GM12873 (cell line): ENCODE data around the gene AJM1.

ENCODE experiments used
- TF ChIP-seq, protein P1 (sequence below): IDR thresholded peaks from 2 replicates; pipeline ENCODE4 v1.5.1; 2012; ENCODE audit warnings: low read depth, mild to moderate bottlenecking, moderate library complexity, low read length, control low read depth; ENCODE audit not compliant: insufficient read depth; ENCODE audit errors: missing control alignments

The AJM1 gene

DNA sequence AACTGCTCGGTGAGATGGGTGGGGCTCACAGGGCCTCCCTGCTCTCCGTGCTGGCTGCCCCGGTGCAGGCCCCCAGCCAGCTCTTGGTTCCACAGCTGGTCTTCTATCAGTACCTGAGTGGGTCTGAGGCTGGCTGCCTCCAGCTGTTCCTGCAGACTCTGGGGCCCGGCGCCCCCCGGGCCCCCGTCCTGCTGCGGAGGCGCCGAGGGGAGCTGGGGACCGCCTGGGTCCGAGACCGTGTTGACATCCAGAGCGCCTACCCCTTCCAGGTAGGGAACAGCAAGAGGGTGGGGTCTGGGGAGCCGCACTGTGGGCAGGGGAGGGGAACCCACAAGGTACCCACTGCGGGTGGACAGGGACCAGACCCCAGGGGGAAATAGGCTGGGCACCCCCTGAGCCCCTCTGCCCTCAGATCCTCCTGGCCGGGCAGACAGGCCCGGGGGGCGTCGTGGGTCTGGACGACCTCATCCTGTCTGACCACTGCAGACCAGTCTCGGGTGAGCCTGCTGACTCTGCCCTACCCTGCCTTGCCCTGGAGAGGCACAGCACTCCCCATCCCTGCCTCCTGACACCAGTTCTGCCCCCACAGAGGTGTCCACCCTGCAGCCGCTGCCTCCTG is 12.7 kb downstream of the AJM1 start:
- TF ChIP-seq, protein P1, sequence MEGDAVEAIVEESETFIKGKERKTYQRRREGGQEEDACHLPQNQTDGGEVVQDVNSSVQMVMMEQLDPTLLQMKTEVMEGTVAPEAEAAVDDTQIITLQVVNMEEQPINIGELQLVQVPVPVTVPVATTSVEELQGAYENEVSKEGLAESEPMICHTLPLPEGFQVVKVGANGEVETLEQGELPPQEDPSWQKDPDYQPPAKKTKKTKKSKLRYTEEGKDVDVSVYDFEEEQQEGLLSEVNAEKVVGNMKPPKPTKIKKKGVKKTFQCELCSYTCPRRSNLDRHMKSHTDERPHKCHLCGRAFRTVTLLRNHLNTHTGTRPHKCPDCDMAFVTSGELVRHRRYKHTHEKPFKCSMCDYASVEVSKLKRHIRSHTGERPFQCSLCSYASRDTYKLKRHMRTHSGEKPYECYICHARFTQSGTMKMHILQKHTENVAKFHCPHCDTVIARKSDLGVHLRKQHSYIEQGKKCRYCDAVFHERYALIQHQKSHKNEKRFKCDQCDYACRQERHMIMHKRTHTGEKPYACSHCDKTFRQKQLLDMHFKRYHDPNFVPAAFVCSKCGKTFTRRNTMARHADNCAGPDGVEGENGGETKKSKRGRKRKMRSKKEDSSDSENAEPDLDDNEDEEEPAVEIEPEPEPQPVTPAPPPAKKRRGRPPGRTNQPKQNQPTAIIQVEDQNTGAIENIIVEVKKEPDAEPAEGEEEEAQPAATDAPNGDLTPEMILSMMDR: no peak

DNA sequence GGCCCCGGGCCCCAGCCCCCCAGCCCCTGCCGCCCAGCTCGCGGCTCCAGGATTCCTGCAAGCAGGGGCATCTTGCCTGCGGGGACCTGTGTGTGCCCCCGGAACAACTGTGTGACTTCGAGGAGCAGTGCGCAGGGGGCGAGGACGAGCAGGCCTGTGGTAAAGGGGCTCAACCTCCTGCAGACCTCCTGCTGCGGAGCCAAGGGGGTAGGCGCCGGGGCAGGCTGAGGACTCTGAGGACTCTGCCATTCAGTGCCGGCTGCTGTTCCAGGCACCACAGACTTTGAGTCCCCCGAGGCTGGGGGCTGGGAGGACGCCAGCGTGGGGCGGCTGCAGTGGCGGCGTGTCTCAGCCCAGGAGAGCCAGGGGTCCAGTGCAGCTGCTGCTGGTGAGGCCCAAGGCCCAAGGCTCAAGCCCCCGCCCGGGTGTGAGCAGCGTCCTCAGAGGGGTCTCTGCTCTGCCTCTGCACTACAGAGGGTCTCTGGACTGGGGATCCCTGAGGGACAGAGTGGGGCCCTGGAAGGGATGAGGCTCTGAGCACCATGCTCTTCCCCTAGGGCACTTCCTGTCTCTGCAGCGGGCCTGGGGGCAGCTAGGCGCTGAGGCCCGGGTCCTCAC is 13.3 kb downstream of the AJM1 start:
- TF ChIP-seq, protein P1: no peak

DNA sequence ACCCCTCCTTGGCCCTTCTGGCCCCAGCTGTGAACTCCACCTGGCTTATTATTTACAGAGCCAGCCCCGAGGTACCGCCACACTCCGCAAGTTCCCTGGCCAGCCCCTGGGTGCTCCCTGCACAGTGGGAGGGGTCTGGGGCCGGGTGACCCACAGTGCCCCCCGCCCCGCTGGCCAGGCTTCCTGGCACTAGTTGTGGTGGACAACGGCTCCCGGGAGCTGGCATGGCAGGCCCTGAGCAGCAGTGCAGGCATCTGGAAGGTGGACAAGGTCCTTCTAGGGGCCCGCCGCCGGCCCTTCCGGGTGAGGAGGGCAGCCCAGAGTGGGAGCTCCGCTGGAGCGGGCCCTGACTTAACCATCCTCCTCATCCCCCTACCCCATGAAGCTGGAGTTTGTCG is 13.8 kb downstream of the AJM1 start:
- TF ChIP-seq, protein P1: no peak

DNA sequence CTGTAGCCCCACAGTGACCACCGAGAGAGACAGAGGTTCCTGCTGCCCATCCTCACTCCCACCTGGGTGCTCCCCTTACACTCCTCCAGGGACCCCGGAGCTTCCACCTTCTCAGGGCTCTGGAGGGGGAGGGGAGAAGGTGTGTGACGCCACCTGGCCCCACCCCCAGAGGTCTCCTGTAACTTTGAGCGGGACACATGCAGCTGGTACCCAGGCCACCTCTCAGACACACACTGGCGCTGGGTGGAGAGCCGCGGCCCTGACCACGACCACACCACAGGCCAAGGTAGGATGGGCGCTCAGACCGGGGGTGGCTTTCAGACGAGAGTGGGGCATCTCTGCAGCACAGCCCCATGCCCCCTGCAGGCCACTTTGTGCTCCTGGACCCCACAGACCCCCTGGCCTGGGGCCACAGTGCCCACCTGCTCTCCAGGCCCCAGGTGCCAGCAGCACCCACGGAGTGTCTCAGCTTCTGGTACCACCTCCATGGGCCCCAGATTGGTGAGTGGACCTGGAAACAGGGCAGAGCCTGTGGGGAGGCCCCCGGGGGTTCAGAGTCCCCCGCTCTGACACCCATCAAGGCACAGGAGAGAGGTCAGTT is 14.4 kb downstream of the AJM1 start:
- TF ChIP-seq, protein P1: peak; percentile 25

DNA sequence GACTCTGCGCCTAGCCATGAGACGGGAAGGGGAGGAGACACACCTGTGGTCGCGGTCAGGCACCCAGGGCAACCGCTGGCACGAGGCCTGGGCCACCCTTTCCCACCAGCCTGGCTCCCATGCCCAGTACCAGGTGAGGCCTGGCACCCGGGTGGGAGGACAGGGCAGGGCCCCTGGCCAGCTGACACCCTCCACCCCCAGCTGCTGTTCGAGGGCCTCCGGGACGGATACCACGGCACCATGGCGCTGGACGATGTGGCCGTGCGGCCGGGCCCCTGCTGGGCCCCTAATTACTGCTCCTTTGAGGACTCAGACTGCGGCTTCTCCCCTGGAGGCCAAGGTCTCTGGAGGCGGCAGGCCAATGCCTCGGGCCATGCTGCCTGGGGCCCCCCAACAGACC is 14.9 kb downstream of the AJM1 start:
- TF ChIP-seq, protein P1: no peak

DNA sequence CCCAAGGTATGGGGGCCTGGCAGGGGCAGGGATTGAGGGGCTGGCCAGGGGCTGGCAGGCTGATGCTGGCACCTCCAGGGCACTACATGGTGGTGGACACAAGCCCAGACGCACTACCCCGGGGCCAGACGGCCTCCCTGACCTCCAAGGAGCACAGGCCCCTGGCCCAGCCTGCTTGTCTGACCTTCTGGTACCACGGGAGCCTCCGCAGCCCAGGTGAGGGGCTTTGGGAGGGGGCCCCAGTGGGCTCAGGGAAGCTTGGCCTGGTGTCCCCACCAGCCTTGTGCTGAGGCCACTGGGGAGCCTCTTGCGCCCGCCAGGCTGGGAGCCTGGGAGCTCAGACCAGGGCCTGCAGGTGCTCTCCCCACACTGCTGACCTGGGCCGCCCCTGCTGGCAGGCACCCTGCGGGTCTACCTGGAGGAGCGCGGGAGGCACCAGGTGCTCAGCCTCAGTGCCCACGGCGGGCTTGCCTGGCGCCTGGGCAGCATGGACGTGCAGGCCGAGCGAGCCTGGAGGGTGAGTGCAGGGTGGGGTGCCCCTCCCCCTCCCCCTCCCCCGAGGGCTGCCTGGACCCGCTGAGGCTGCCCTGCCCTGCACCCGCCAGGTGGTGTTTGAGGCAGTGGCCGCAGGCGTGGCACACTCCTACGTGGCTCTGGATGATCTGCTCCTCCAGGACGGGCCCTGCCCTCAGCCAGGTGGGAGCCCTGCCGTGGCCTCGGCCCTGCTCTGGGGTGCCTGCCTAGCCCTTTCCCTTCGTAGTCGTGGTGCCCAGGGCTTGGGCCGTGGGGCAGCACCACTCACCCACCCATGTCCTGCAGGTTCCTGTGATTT is 15.5 kb downstream of the AJM1 start:
- TF ChIP-seq, protein P1: no peak

DNA sequence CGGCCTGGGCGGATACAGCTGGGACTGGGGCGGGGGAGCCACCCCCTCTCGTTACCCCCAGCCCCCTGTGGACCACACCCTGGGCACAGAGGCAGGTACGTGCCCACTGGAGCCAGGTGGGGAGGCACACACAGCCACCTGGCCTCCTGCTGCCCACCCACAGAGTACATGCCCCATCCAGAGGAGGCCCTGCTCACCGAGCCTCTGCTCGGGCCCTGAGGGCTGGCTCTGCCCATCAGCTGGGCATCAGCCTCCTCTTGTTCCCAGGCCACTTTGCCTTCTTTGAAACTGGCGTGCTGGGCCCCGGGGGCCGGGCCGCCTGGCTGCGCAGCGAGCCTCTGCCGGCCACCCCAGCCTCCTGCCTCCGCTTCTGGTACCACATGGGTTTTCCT is 16.2 kb downstream of the AJM1 start:
- TF ChIP-seq, protein P1: no peak
